Calu3 (cell line): Measurements from ENCODE around the gene LRPAP1. TPM values are rescaled to one million over a fixed set of nuclear protein-coding genes. Genes with fewer than 3 reads are reported as not detected.

Experiments
- BruUV-seq: library from RNA; stranded (reverse); fragments of 400-500 nt; replicated peaks from 2 replicates; lab custom pipeline; 2021; lab: Mats Ljungman, UMichigan
- CTCF ChIA-PET: fragments of 300-600 bp; sonication (Branson Sonifier 250); formaldehyde crosslinking; loops from one replicate; lab custom pipeline; 2022; ENCODE audit warnings: antibody characterized with exemption; lab: Charles Lee
- DNase-seq: peaks from one replicate; pipeline ENCODE4 v3.0.0; 2022
- H3K27ac Mint-ChIP-seq: one replicate; pipeline ENCODE4 v1.8.0; 2022; ENCODE audit warnings: mixed read lengths; ENCODE audit not compliant: unreplicated experiment
- H3K27me3 Mint-ChIP-seq: one replicate; pipeline ENCODE4 v1.8.0; 2022; ENCODE audit warnings: mixed read lengths; ENCODE audit not compliant: unreplicated experiment
- H3K36me3 Mint-ChIP-seq: one replicate; pipeline ENCODE4 v1.8.0; 2022; ENCODE audit warnings: mild to moderate bottlenecking, moderate library complexity, mixed read lengths; ENCODE audit not compliant: insufficient read depth, unreplicated experiment
- H3K4me1 Mint-ChIP-seq: one replicate; pipeline ENCODE4 v1.8.0; 2022; ENCODE audit warnings: mild to moderate bottlenecking, low read depth, mixed read lengths; ENCODE audit not compliant: unreplicated experiment
- H3K4me3 Mint-ChIP-seq: one replicate; pipeline ENCODE4 v1.8.0; 2022; ENCODE audit warnings: mild to moderate bottlenecking, low read depth, moderate library complexity, mixed read lengths; ENCODE audit not compliant: unreplicated experiment
- H3K9me3 Mint-ChIP-seq: one replicate; pipeline ENCODE4 v1.8.0; 2022; ENCODE audit warnings: low read depth, mixed read lengths; ENCODE audit not compliant: unreplicated experiment
- intact Hi-C: fragments of 100-400 bp; cut with micrococcal nuclease; formaldehyde crosslinking; loops from one replicate; pipeline ENCODE4 v1.10.0; 2022; ENCODE audit not compliant: unreplicated experiment
- total RNA-seq: library from RNA; stranded (reverse); gene quantifications from 2 replicates; pipeline ENCODE4 v1.2.3, GENCODE V29; 2022
- TF ChIP-seq, protein P1 (sequence below): fragments of 200-600 bp; IDR thresholded peaks from one replicate; pipeline ENCODE4 v1.8.0; 2022; ENCODE audit warnings: antibody characterized with exemption; ENCODE audit not compliant: unreplicated experiment

LRPAP1 gene
- total RNA-seq, 1 experiment from 2014 or later = 88.5 TPM

- H3K9me3 Mint-ChIP-seq = no peaks in the 10 kb centered on the region
- H3K27me3 Mint-ChIP-seq = no peaks in the 10 kb centered on the region
- TF ChIP-seq, protein P1, sequence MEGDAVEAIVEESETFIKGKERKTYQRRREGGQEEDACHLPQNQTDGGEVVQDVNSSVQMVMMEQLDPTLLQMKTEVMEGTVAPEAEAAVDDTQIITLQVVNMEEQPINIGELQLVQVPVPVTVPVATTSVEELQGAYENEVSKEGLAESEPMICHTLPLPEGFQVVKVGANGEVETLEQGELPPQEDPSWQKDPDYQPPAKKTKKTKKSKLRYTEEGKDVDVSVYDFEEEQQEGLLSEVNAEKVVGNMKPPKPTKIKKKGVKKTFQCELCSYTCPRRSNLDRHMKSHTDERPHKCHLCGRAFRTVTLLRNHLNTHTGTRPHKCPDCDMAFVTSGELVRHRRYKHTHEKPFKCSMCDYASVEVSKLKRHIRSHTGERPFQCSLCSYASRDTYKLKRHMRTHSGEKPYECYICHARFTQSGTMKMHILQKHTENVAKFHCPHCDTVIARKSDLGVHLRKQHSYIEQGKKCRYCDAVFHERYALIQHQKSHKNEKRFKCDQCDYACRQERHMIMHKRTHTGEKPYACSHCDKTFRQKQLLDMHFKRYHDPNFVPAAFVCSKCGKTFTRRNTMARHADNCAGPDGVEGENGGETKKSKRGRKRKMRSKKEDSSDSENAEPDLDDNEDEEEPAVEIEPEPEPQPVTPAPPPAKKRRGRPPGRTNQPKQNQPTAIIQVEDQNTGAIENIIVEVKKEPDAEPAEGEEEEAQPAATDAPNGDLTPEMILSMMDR = no peak
- no peak overlapping the region for H3K27ac Mint-ChIP-seq
- intact Hi-C loops = no loop called here
- no peak overlapping the region for H3K4me3 Mint-ChIP-seq
- peaks cover 27% of the 10 kb centered on the region for H3K36me3 Mint-ChIP-seq
- CTCF ChIA-PET = no interaction called here
- DNase-seq = no peak
- no TSS peak for BruUV-seq
- H3K4me1 Mint-ChIP-seq = peaks cover 8% of the 10 kb centered on the region
Measured at GRCh38 chr4:3489451-3489962, 42.7 kb downstream of the LRPAP1 start.

DNA sequence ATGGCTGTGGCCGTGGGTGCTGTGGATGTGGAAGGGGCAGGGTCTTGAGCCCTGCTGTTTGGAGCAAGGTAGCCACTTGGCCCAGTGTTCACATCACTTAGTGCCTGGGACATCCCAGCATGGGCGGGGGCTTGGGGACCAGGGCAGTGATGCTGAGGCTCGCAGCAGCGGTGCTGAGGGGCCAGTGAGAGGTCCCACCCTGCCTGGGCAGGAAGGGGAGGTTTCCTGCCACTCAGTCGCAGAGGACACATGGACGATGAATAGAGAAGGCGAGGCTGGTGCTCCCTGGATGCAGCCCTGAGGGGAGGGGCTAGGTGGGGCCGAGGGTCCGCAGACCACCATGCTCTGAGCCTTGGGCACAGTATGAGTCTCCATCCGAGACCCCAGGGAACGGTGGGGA, 43.4 kb downstream of the LRPAP1 start:
- no peak for DNase-seq
- H3K4me1 Mint-ChIP-seq = peaks cover 8% of the 10 kb centered on the region
- no peaks in the 10 kb centered on the region for H3K27me3 Mint-ChIP-seq
- intact Hi-C loops = no loop called here
- H3K27ac Mint-ChIP-seq = no peak overlapping the region
- TF ChIP-seq, protein P1 = no peak
- H3K9me3 Mint-ChIP-seq = no peaks in the 10 kb centered on the region
- no peak overlapping the region for H3K4me3 Mint-ChIP-seq
- BruUV-seq = no TSS peak
- CTCF ChIA-PET = no interaction called here
- peaks cover 29% of the 10 kb centered on the region for H3K36me3 Mint-ChIP-seq

GRCh38 chr4:3487861-3488260, 44.4 kb downstream of the LRPAP1 start:
- H3K4me3 Mint-ChIP-seq = no peak overlapping the region
- CTCF ChIA-PET = no interaction called here
- BruUV-seq = no TSS peak

GRCh38 chr4:3486541-3487540, 45.4 kb downstream of the LRPAP1 start:
- intact Hi-C loops = no loop called here
- BruUV-seq = no TSS peak
- Mint-ChIP-seq H3K4me1 (peaks cover 8% of the 10 kb centered on the region), H3K4me3 (peak overlapping the region; percentile 74), H3K27ac (no peak overlapping the region), H3K36me3 (peaks cover 28% of the 10 kb centered on the region), H3K9me3 (no peaks in the 10 kb centered on the region), H3K27me3 (no peaks in the 10 kb centered on the region)
- TF ChIP-seq, protein P1 = no peak
- CTCF ChIA-PET = no interaction called here
- no peak for DNase-seq

More at GRCh38 chr4:3487861-3488260, 44.4 kb downstream of the LRPAP1 start:
- no peaks in the 10 kb centered on the region for H3K9me3 Mint-ChIP-seq
- H3K27ac Mint-ChIP-seq = no peak overlapping the region
- peaks cover 8% of the 10 kb centered on the region for H3K4me1 Mint-ChIP-seq
- H3K36me3 Mint-ChIP-seq = peaks cover 28% of the 10 kb centered on the region
- DNase-seq = no peak
- intact Hi-C loops = no loop called here
- no peaks in the 10 kb centered on the region for H3K27me3 Mint-ChIP-seq
- TF ChIP-seq, protein P1 = no peak
